ENCODE measurements around the gene PCDHB1. TPM values are rescaled to one million over a fixed set of nuclear protein-coding genes. Genes with fewer than 3 reads are reported as not detected.

The PCDHB1 gene
- total RNA-seq, 1 donor: not detected

DNA sequence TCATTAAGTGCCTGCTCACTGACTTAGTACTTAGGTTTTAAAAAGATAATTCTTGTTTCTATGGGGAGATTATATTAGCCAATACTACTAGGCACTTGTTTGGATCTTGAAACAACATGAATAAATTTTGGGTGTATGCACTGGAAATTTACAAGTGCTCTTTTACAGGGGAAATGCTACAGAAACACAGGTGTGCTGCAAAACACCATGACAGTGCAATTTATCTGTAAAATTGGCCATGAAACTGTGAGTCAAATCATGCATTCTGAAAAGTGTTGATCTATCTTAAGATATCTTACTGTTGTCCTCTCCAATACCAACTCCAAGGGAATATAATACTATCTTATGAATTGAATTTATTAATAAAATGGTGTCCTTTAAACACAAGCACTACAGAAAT lies 12.1 kb upstream of the PCDHB1 start:
- Histone ChIP-seq H4K20me1 (ENCODE audit: insufficient read depth, low read length) (no peaks in the 10 kb centered on the region), H3K4me3 (ENCODE audit: insufficient read depth, low read length) (no peak overlapping the region), H3K36me3 (ENCODE audit: insufficient read depth, low read length) (no peaks in the 10 kb centered on the region), H2AFZ (ENCODE audit: low read length) (no peak overlapping the region), H3K79me2 (ENCODE audit: insufficient read depth, low read length) (no peaks in the 10 kb centered on the region), H3K4me1 (ENCODE audit: insufficient read depth, low read length) (no peaks in the 10 kb centered on the region), H3K27ac (ENCODE audit: low read depth, low read length) (no peak overlapping the region), H3K4me2 (ENCODE audit: insufficient read depth, low read length) (no peak overlapping the region), H3K27me3 (ENCODE audit: insufficient read depth, low read length) (no peaks in the 10 kb centered on the region), H3K9me3 (ENCODE audit: low read depth, low read length) (no peaks in the 10 kb centered on the region)
- no peak for DNase-seq (ENCODE audit: insufficient read length, low spot score, missing footprints)
- TF ChIP-seq, protein P1, sequence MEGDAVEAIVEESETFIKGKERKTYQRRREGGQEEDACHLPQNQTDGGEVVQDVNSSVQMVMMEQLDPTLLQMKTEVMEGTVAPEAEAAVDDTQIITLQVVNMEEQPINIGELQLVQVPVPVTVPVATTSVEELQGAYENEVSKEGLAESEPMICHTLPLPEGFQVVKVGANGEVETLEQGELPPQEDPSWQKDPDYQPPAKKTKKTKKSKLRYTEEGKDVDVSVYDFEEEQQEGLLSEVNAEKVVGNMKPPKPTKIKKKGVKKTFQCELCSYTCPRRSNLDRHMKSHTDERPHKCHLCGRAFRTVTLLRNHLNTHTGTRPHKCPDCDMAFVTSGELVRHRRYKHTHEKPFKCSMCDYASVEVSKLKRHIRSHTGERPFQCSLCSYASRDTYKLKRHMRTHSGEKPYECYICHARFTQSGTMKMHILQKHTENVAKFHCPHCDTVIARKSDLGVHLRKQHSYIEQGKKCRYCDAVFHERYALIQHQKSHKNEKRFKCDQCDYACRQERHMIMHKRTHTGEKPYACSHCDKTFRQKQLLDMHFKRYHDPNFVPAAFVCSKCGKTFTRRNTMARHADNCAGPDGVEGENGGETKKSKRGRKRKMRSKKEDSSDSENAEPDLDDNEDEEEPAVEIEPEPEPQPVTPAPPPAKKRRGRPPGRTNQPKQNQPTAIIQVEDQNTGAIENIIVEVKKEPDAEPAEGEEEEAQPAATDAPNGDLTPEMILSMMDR (IDR thresholded peaks at IDR 0.05; ENCODE audit: extremely low read depth, low read depth, low read length): no peak

GRCh38 chr5:141039517-141039916 lies 11.7 kb upstream of the PCDHB1 start:
- Histone ChIP-seq H3K27me3 (ENCODE audit: insufficient read depth, low read length) (no peaks in the 10 kb centered on the region), H3K4me2 (ENCODE audit: insufficient read depth, low read length) (no peak overlapping the region), H3K36me3 (ENCODE audit: insufficient read depth, low read length) (no peaks in the 10 kb centered on the region), H3K4me1 (ENCODE audit: insufficient read depth, low read length) (no peaks in the 10 kb centered on the region), H2AFZ (ENCODE audit: low read length) (no peak overlapping the region), H3K4me3 (ENCODE audit: insufficient read depth, low read length) (no peak overlapping the region), H3K79me2 (ENCODE audit: insufficient read depth, low read length) (no peaks in the 10 kb centered on the region), H4K20me1 (ENCODE audit: insufficient read depth, low read length) (no peaks in the 10 kb centered on the region), H3K27ac (ENCODE audit: low read depth, low read length) (no peak overlapping the region), H3K9me3 (ENCODE audit: low read depth, low read length) (no peaks in the 10 kb centered on the region)
- peak; percentile 32 for DNase-seq (ENCODE audit: insufficient read length, low spot score, missing footprints)
- TF ChIP-seq, protein P1 (IDR thresholded peaks at IDR 0.05; ENCODE audit: extremely low read depth, low read depth, low read length): no peak

- peak; percentile 1 for DNase-seq (ENCODE audit: insufficient read length, low spot score, missing footprints)
- Histone ChIP-seq H3K36me3 (ENCODE audit: insufficient read depth, low read length) (no peaks in the 10 kb centered on the region), H3K27ac (ENCODE audit: low read depth, low read length) (no peak overlapping the region), H4K20me1 (ENCODE audit: insufficient read depth, low read length) (no peaks in the 10 kb centered on the region), H3K4me3 (ENCODE audit: insufficient read depth, low read length) (no peak overlapping the region), H3K4me2 (ENCODE audit: insufficient read depth, low read length) (peak overlapping the region; percentile 34), H3K27me3 (ENCODE audit: insufficient read depth, low read length) (no peaks in the 10 kb centered on the region), H2AFZ (ENCODE audit: low read length) (no peak overlapping the region), H3K4me1 (ENCODE audit: insufficient read depth, low read length) (no peaks in the 10 kb centered on the region), H3K9me3 (ENCODE audit: low read depth, low read length) (no peaks in the 10 kb centered on the region), H3K79me2 (ENCODE audit: insufficient read depth, low read length) (no peaks in the 10 kb centered on the region)
- TF ChIP-seq, protein P1 (IDR thresholded peaks at IDR 0.05; ENCODE audit: extremely low read depth, low read depth, low read length): peak; percentile 30
Observed at GRCh38 chr5:141040093-141040770, 10.9 kb upstream of the PCDHB1 start.

DNA sequence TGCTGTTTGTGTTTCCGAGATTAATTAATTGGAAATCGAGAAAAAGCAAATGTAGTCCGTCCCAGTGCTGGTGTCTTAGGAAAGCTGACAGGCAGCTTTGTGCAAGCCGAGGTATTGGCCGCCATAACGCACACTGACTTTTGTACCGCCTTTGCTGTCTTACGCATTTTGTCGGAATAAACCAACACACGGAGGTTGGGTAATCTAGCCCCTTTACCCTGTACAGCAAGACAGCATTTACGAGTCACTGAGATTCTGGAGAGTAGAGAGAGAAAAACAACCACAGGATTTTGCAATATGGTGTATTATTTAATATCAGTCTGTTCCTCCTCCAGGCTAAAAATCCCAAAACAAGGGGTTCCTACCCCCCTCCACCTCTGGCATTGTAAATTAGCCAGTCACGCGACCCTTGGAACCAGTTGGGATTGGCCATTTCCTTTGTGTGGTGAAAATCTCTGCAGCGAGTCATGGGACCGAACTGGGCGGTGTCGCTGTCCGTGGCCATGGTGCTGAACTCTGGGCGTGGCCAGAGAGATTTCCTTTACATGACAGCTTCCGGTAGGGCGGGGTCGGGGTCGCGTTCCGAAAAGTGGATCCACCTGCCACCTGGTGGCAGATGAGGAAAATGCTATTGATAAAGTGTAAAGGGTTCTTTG lies 10.3 kb upstream of the PCDHB1 start:
- Histone ChIP-seq H3K27ac (ENCODE audit: low read depth, low read length) (no peak overlapping the region), H2AFZ (ENCODE audit: low read length) (no peak overlapping the region)
- TF ChIP-seq, protein P1 (IDR thresholded peaks at IDR 0.05; ENCODE audit: extremely low read depth, low read depth, low read length): peak; percentile 52

More for the DNA sequence above, 10.3 kb upstream of the PCDHB1 start:
- Histone ChIP-seq H3K79me2 (ENCODE audit: insufficient read depth, low read length) (no peaks in the 10 kb centered on the region), H3K9me3 (ENCODE audit: low read depth, low read length) (no peaks in the 10 kb centered on the region), H3K4me3 (ENCODE audit: insufficient read depth, low read length) (no peak overlapping the region), H3K27me3 (ENCODE audit: insufficient read depth, low read length) (no peaks in the 10 kb centered on the region), H4K20me1 (ENCODE audit: insufficient read depth, low read length) (no peaks in the 10 kb centered on the region), H3K36me3 (ENCODE audit: insufficient read depth, low read length) (no peaks in the 10 kb centered on the region), H3K4me1 (ENCODE audit: insufficient read depth, low read length) (no peaks in the 10 kb centered on the region), H3K4me2 (ENCODE audit: insufficient read depth, low read length) (peak overlapping the region; percentile 34)
- DNase-seq (ENCODE audit: insufficient read length, low spot score, missing footprints): peak; percentile 61
